Measurements from ENCODE around the gene RNF220.

RNF220 gene

GRCh38 chr1:44568128-44568900, 163.3 kb downstream of the RNF220 start:
- DNase-seq (ENCODE audit: low spot score): no peak
- TF ChIP-seq, protein P1, sequence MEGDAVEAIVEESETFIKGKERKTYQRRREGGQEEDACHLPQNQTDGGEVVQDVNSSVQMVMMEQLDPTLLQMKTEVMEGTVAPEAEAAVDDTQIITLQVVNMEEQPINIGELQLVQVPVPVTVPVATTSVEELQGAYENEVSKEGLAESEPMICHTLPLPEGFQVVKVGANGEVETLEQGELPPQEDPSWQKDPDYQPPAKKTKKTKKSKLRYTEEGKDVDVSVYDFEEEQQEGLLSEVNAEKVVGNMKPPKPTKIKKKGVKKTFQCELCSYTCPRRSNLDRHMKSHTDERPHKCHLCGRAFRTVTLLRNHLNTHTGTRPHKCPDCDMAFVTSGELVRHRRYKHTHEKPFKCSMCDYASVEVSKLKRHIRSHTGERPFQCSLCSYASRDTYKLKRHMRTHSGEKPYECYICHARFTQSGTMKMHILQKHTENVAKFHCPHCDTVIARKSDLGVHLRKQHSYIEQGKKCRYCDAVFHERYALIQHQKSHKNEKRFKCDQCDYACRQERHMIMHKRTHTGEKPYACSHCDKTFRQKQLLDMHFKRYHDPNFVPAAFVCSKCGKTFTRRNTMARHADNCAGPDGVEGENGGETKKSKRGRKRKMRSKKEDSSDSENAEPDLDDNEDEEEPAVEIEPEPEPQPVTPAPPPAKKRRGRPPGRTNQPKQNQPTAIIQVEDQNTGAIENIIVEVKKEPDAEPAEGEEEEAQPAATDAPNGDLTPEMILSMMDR (IDR thresholded peaks at IDR 0.05; ENCODE audit: extremely low read depth, missing control alignments): no peak

DNA sequence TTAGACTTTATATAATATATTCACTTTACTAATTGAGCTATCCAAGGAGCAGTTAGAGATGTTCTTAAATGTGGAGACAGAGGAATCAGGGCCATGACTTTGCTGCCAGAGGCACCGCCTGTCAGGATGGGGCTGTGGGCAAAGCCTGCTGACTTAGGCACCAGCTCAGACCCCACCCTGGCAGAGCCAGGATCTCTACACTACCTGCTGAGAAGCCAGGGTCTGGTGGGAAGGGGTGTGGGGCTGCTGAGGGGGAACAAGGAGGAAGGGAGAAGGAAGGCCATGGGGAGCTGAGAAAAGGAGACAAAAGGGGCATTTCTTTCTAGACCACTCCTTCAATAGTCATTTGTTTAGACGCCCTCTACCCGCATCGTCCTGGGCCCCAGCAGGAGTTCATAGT, 164.4 kb downstream of the RNF220 start:
- TF ChIP-seq, protein P1 (IDR thresholded peaks at IDR 0.05; ENCODE audit: extremely low read depth, missing control alignments): no peak

DNA sequence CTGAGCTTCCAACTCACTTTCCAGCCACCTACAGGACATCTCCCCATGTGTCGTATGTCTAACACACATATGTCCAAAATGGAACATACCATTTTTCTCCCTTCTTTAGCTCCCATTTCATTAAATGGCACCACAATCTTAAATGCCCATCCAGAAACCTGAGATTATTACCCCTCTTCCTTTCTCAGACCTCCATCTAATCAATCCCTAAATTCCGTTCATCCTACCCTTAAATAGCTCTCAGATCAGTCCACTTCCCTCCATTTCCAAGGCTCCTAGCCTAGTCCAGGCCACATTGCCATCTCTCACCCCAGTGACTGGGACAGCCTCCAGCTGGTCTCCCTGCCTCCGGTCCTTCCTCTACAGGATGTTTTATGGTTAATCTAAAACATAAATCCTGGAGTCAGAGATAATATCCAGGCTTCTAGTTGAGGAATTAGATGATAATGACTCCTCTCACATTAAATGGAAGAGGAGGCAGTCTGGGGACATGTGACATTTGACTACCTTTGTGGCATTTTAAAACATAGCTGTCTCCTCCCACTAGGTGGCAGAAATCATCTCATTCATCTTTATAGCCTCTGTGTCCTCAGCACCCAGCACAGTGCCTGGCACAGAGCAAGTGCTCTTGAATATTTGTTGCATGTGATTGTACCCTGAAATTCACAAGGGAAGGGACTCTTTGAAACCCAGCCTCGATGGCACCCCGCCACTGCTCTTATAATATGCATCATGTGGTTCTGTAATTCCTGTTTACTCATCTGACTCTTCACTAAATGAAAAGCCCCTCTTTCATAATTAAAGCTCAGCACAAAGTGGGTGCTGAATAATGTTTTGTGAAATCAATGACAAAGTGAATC, 166.9 kb downstream of the RNF220 start:
- peak; percentile 57 for DNase-seq (ENCODE audit: low spot score)
- TF ChIP-seq, protein P1 (IDR thresholded peaks at IDR 0.05; ENCODE audit: extremely low read depth, missing control alignments): peak; percentile 48

More for the DNA sequence above, 164.4 kb downstream of the RNF220 start:
- DNase-seq (ENCODE audit: low spot score): no peak

DNA sequence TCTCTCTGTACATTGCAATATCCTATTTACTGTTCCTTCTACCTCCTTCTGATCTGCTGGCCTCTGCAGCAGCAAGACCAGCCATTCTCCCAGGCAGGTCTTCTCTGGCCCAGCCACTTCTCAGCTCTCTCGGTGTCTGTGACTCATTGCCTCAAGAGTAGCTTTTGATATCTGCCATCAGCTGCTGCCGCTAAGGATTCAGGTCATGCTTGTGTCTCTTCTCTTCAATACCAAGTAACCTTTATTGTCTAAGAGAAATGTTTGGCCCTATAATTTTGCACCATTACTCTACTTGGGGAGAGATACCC, 167.5 kb downstream of the RNF220 start:
- DNase-seq (ENCODE audit: low spot score): no peak
- TF ChIP-seq, protein P1 (IDR thresholded peaks at IDR 0.05; ENCODE audit: extremely low read depth, missing control alignments): no peak

DNA sequence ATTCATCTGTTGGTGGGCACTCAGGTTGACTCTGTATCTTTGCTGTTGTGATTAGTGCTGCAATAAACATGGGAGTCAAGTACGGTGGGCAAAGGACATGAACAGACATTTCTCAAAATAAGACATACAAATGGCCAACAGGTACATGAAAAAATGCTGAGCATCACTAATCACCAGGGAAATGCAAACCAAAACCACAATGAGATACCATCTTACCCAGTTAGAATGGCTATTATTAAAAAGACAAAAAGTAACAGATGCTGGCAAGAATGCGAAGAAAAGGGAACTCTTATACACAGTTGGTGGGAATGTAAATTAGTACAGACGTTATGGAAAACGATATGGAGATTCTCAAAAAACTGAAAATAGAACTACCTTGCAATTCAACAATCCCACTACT, 170.3 kb downstream of the RNF220 start:
- TF ChIP-seq, protein P1 (IDR thresholded peaks at IDR 0.05; ENCODE audit: extremely low read depth, missing control alignments): no peak
- no peak for DNase-seq (ENCODE audit: low spot score)

DNA sequence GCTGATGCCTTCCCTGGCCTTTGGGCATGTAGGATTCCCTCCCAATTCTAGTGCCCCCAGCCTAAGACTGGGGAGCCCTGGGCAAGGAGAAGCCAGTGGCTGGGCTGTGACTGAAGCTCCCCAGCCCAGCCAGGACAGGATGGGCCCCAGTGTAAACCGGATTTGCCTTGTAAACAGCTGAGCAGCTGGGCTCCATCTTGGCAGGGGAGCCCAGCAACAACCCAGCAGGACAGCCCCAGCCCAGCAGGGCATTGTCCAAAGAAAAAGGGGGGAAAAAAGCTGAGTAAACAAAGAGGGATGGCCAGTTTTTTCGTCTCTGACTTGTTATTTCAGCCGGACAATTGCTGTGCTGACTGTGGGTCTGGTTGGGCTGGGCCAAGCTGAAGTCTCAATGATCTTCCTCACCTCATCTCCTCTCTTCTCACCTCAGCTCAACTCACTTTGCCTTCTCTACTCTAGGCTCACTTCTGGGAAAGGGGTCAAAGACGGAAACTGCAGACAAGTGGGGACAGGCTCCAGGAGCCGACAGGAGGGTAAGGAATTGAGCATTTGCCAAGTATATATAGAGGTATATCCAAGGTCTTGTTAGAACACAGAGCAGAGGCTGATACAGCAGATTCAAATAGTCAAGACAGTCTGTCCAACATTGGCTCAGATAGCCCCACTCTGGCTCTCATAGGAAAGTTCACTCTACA, 171.5 kb downstream of the RNF220 start:
- no peak for DNase-seq (ENCODE audit: low spot score)
- TF ChIP-seq, protein P1 (IDR thresholded peaks at IDR 0.05; ENCODE audit: extremely low read depth, missing control alignments): no peak

DNA sequence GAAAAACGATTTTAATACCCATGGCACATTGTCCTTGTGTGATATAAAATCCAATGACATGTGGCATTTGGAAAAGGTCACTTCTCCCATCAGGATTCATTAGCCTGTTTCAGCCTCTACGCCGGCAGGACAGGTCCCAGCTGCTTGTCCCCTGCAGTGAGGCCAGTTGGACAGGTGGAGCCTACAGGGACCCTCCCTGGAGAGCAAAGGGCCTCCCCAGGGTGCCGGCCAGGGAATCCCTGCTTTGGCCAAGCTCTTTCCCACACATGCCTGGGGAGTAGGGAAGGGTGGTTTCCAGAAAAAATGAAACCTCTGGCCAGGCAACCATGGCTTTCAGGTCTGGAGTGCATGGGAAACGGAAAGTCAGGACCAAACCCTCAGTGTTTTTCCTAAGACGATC, 176.2 kb downstream of the RNF220 start:
- DNase-seq (ENCODE audit: low spot score): no peak
- TF ChIP-seq, protein P1 (IDR thresholded peaks at IDR 0.05; ENCODE audit: extremely low read depth, missing control alignments): no peak
